CD4-positive, alpha-beta T cell (primary cell): Measurements from ENCODE around the gene PRTFDC1. TPM values are rescaled to one million over a fixed set of nuclear protein-coding genes. Genes with fewer than 3 reads are reported as not detected.

Source experiments
- ATAC-seq: fragments of 200-7000 bp; cut with Tn5 transposase; one replicate; pipeline ENCODE4 v1.10.0; 2022; ENCODE audit warnings: mild to moderate bottlenecking; ENCODE audit not compliant: poor library complexity
- CTCF ChIA-PET: fragments of 350-600 bp; sonication (Branson Sonifier 250); formaldehyde crosslinking; loops from one replicate; lab custom pipeline; 2021; ENCODE audit warnings: antibody characterized with exemption, inconsistent platforms; lab: Charles Lee
- POLR2A ChIA-PET: fragments of 350-600 bp; sonication (Branson Sonifier 250); formaldehyde crosslinking; loops from one replicate; lab custom pipeline; 2021; ENCODE audit warnings: antibody characterized with exemption, inconsistent platforms; lab: Charles Lee
- DNase-seq, 14 experiments: peaks; one replicate each; pipeline ENCODE4 v3.0.0-alpha.2; 2013 to 2020; ENCODE audit warnings: mixed read lengths in 2 of 14
- H3K27ac ChIP-seq, 2 donors: one replicate each; pipeline versions ENCODE4 v1.5.1 to v1.7.0; 2013; ENCODE audit warnings: low read length in 2 of 2, low read depth in 1 of 2, mild to moderate bottlenecking in 1 of 2
- H3K27me3 ChIP-seq, 2 experiments: 1 replicate in 1 of 2; 2 replicates in 1 of 2; pipeline versions ENCODE4 v1.6.1 to v1.7.0; 2013; ENCODE audit warnings: low read length in 2 of 2, control low read depth in 1 of 2, mild to moderate bottlenecking in 1 of 2, moderate library complexity in 1 of 2; ENCODE audit not compliant: insufficient read depth in 2 of 2, control insufficient read depth in 1 of 2
- H3K36me3 ChIP-seq: one replicate; pipeline ENCODE4 v1.6.1; 2013; ENCODE audit warnings: low read length, control low read depth; ENCODE audit not compliant: insufficient read depth
- H3K4me1 ChIP-seq: one replicate; pipeline ENCODE4 v1.6.1; 2013; ENCODE audit warnings: low read length, control low read depth; ENCODE audit not compliant: insufficient read depth
- H3K4me3 ChIP-seq: one replicate; pipeline ENCODE4 v1.5.1; 2013; ENCODE audit warnings: mild to moderate bottlenecking, low read length, moderate library complexity
- H3K9me3 ChIP-seq, 2 experiments: 1 replicate in 1 of 2; 2 replicates in 1 of 2; pipeline versions ENCODE4 v1.6.1 to v1.7.0; 2013; ENCODE audit warnings: low read length in 2 of 2, mild to moderate bottlenecking in 2 of 2, control low read depth in 1 of 2, moderate library complexity in 1 of 2; ENCODE audit not compliant: control insufficient read depth in 1 of 2, insufficient read depth in 1 of 2
- H3K27ac Mint-ChIP-seq: one replicate; pipeline ENCODE4 v1.8.0; 2020; ENCODE audit warnings: mixed read lengths
- H3K27me3 Mint-ChIP-seq: one replicate; pipeline ENCODE4 v1.8.0; 2021; ENCODE audit warnings: mixed read lengths
- H3K36me3 Mint-ChIP-seq: one replicate; pipeline ENCODE4 v1.8.0; 2021; ENCODE audit warnings: low read depth, mixed read lengths
- H3K4me1 Mint-ChIP-seq: one replicate; pipeline ENCODE4 v1.8.0; 2021; ENCODE audit warnings: low read depth, mixed read lengths
- H3K4me3 Mint-ChIP-seq: one replicate; pipeline ENCODE4 v1.8.0; 2020; ENCODE audit warnings: mild to moderate bottlenecking, mixed read lengths
- H3K9me3 Mint-ChIP-seq: one replicate; pipeline ENCODE4 v1.8.0; 2020; ENCODE audit warnings: mixed read lengths
- CTCF ChIP-seq: fragments of 200-600 bp; IDR thresholded peaks from one replicate; pipeline ENCODE4 v1.8.0; 2022; ENCODE audit warnings: antibody characterized with exemption, mild to moderate bottlenecking
- intact Hi-C, 2 experiments: fragments of 100-400 bp; cut with DNase I in 1 of 2; cut with micrococcal nuclease in 1 of 2; formaldehyde crosslinking; loops; one replicate each; pipeline versions ENCODE4 v1.15.1 to v1.9.0; 2023 to 2025; cut with DNase I, micrococcal nuclease
- total RNA-seq, 174 experiments: library from RNA in 2 of 174; stranded (reverse) in 2 of 174; gene quantifications; one replicate each; pipeline ENCODE4 v1.2.3 and lab custom pipeline; 2021 to 2026

The PRTFDC1 gene
- total RNA-seq, 2 experiments from 2014 or later: 0.52 to 0.67 TPM

- no peak for ATAC-seq
- Histone ChIP-seq H3K4me1 (peaks cover 57% of the 10 kb centered on the region), H3K9me3 (no peaks in the 10 kb centered on the region), H3K4me3 (no peak overlapping the region), H3K36me3 (no peaks in the 10 kb centered on the region), H3K27me3 (no peaks in the 10 kb centered on the region), H3K27ac (peak overlapping the region in 1 of 2 donors; percentile 35)
- Mint-ChIP-seq H3K4me3 (peak overlapping the region; percentile 83), H3K36me3 (no peaks in the 10 kb centered on the region), H3K27ac (peak overlapping the region; percentile 76), H3K4me1 (peaks cover 62% of the 10 kb centered on the region), H3K9me3 (no peaks in the 10 kb centered on the region), H3K27me3 (no peaks in the 10 kb centered on the region)
- DNase-seq: no peak
- intact Hi-C loops: loop anchor here (5.0 to 10.0 kb wide), 4 partner anchors 69 to 261 kb away; partner anchors contain the start of genes ARHGAP21 (in 1 of the 2), ENKUR (in 1 of the 2), PRTFDC1 (in 1 of the 2) and THNSL1 (in 1 of the 2)
- no peak for TF ChIP-seq CTCF
- ChIA-PET POLR2A (interaction anchor here (1.0 to 2.0 kb wide), 4 partner anchors 11 to 261 kb away, joined by 3 to 15 read pairs (median 9); partner anchors contain the start of gene ARHGAP21), CTCF (interaction anchor here (0.9 kb wide), 1 partner anchor 20 kb away, joined by 3 read pairs; no protein-coding TSS in a partner anchor)
These were observed 69.2 kb downstream of the PRTFDC1 start for GRCh38 chr10:24883176-24883575.

- Histone ChIP-seq H3K4me3 (peak overlapping the region; percentile 42), H3K27ac (peak overlapping the region in 1 of 2 donors; percentile 63), H3K36me3 (no peaks in the 10 kb centered on the region), H3K27me3 (no peaks in the 10 kb centered on the region), H3K9me3 (no peaks in the 10 kb centered on the region), H3K4me1 (peaks cover 47% of the 10 kb centered on the region)
- no peaks in the 10 kb centered on the region for H3K9me3 Mint-ChIP-seq
- intact Hi-C loops: loop anchor here (5.0 to 10.0 kb wide), 4 partner anchors 70 to 260 kb away; partner anchors contain the start of genes ARHGAP21 (in 1 of the 2), ENKUR (in 1 of the 2), PRTFDC1 (in 1 of the 2) and THNSL1 (in 1 of the 2)
- POLR2A ChIA-PET: interaction anchor here (1.0 to 2.0 kb wide), 4 partner anchors 12 to 260 kb away, joined by 3 to 15 read pairs (median 9); partner anchors contain the start of gene ARHGAP21
- no peaks in the 10 kb centered on the region for H3K36me3 Mint-ChIP-seq
- no peaks in the 10 kb centered on the region for H3K27me3 Mint-ChIP-seq
- peaks cover 52% of the 10 kb centered on the region for H3K4me1 Mint-ChIP-seq
- CTCF ChIA-PET: interaction anchor here (0.9 kb wide), 1 partner anchor 21 kb away, joined by 3 read pairs; no protein-coding TSS in a partner anchor
- no peak for TF ChIP-seq CTCF
- peak; percentile 87 for ATAC-seq
- peak overlapping the region; percentile 77 for H3K4me3 Mint-ChIP-seq
- DNase-seq: peak; percentile 17 to 80 (median 44)
- peak overlapping the region; percentile 91 for H3K27ac Mint-ChIP-seq
These were observed 70.2 kb downstream of the PRTFDC1 start for GRCh38 chr10:24882047-24882698.

GRCh38 chr10:24879861-24880260 is 72.5 kb downstream of the PRTFDC1 start:
- peaks cover 35% of the 10 kb centered on the region for H3K4me1 ChIP-seq
- H3K27ac Mint-ChIP-seq: peak overlapping the region; percentile 33
- no peak overlapping the region for H3K27ac ChIP-seq
- H3K4me3 Mint-ChIP-seq: no peak overlapping the region
- ChIA-PET POLR2A (no interaction called here), CTCF (interaction anchor here (0.6 kb wide), 1 partner anchor 76 kb away, joined by 3 read pairs; no protein-coding TSS in a partner anchor)
- H3K4me3 ChIP-seq: no peak overlapping the region
- H3K4me1 Mint-ChIP-seq: peaks cover 42% of the 10 kb centered on the region
- no peaks in the 10 kb centered on the region for H3K36me3 ChIP-seq
- no peaks in the 10 kb centered on the region for H3K36me3 Mint-ChIP-seq
- H3K27me3 Mint-ChIP-seq: no peaks in the 10 kb centered on the region
- ATAC-seq (no peak), DNase-seq (no peak)
- H3K9me3 ChIP-seq: peaks cover 0 to 4% of the 10 kb centered on the region in 2 experiments
- H3K27me3 ChIP-seq: no peaks in the 10 kb centered on the region
- TF ChIP-seq CTCF: no peak
- intact Hi-C loops: loop anchor here (5.0 to 10.0 kb wide), 4 partner anchors 72 to 258 kb away; partner anchors contain the start of genes ARHGAP21 (in 1 of the 2), ENKUR (in 1 of the 2), PRTFDC1 (in 1 of the 2) and THNSL1 (in 1 of the 2)
- H3K9me3 Mint-ChIP-seq: peaks cover 2% of the 10 kb centered on the region
